ACC112 (cell line): ENCODE data around the gene PLCB4.

ENCODE experiments used
- H2AFZ ChIP-seq: fragments of 200-600 bp; sonication (generic); one replicate; pipeline ENCODE4 v1.6.0; 2017; ENCODE audit warnings: antibody characterized with exemption, low read length; ENCODE audit not compliant: unreplicated experiment
- H3K27ac ChIP-seq: fragments of 200-600 bp; sonication (generic); 2 replicates; pipeline ENCODE4 v1.5.1; 2014; ENCODE audit warnings: low read depth, mild to moderate bottlenecking, antibody characterized with exemption, low read length, moderate library complexity
- H3K27me3 ChIP-seq: fragments of 200-600 bp; sonication (generic); 2 replicates; pipeline ENCODE4 v1.6.1; 2014; ENCODE audit warnings: mild to moderate bottlenecking, antibody characterized with exemption, low read length, moderate library complexity, mixed read lengths; ENCODE audit not compliant: insufficient read depth
- H3K36me3 ChIP-seq: fragments of 200-600 bp; sonication (generic); 2 replicates; pipeline ENCODE4 v1.6.1; 2016; ENCODE audit warnings: mild to moderate bottlenecking, antibody characterized with exemption, low read length, moderate library complexity, mixed read lengths; ENCODE audit not compliant: insufficient read depth
- H3K4me1 ChIP-seq: fragments of 200-600 bp; sonication (generic); one replicate; pipeline ENCODE4 v1.6.1; 2016; ENCODE audit warnings: low read length, mixed read lengths; ENCODE audit not compliant: insufficient read depth, unreplicated experiment, control insufficient read depth
- H3K4me3 ChIP-seq: fragments of 200-600 bp; sonication (generic); 2 replicates; pipeline ENCODE4 v1.5.1; 2014; ENCODE audit warnings: mild to moderate bottlenecking, low read depth, low read length
- H3K79me2 ChIP-seq: fragments of 200-600 bp; sonication (generic); one replicate; pipeline ENCODE4 v1.6.0; 2016; ENCODE audit warnings: low read length; ENCODE audit not compliant: control insufficient read depth, unreplicated experiment, insufficient read depth

The PLCB4 gene

GRCh38 chr20:9306521-9306920 lies 237.6 kb downstream of the PLCB4 start:
- Histone ChIP-seq H3K4me1 (peaks cover 21% of the 10 kb centered on the region), H3K79me2 (no peaks in the 10 kb centered on the region), H3K27ac (peak overlapping the region; percentile 3; the same call in 1 of the 2 replicates), H2AFZ (no peak overlapping the region), H3K27me3 (no peaks in the 10 kb centered on the region), H3K4me3 (no peak overlapping the region), H3K36me3 (no peaks in the 10 kb centered on the region)

GRCh38 chr20:9308056-9308455 lies 239.2 kb downstream of the PLCB4 start:
- Histone ChIP-seq H3K36me3 (no peaks in the 10 kb centered on the region), H2AFZ (no peak overlapping the region), H3K4me3 (no peak overlapping the region), H3K27me3 (no peaks in the 10 kb centered on the region), H3K27ac (no peak overlapping the region), H3K79me2 (no peaks in the 10 kb centered on the region), H3K4me1 (peaks cover 27% of the 10 kb centered on the region)

GRCh38 chr20:9311132-9311531 lies 242.2 kb downstream of the PLCB4 start:
- no peaks in the 10 kb centered on the region for H3K27me3 ChIP-seq
- H3K4me1 ChIP-seq = peaks cover 27% of the 10 kb centered on the region
- H3K27ac ChIP-seq = peak overlapping the region; percentile 27; the same call in 1 of the 2 replicates
- H3K36me3 ChIP-seq = no peaks in the 10 kb centered on the region
- H3K4me3 ChIP-seq = no peak overlapping the region
- no peaks in the 10 kb centered on the region for H3K79me2 ChIP-seq
- no peak overlapping the region for H2AFZ ChIP-seq

GRCh38 chr20:9319687-9320384 lies 250.9 kb downstream of the PLCB4 start:
- Histone ChIP-seq H3K27ac (no peak overlapping the region), H2AFZ (no peak overlapping the region), H3K4me1 (no peaks in the 10 kb centered on the region), H3K79me2 (no peaks in the 10 kb centered on the region), H3K27me3 (no peaks in the 10 kb centered on the region), H3K36me3 (no peaks in the 10 kb centered on the region), H3K4me3 (no peak overlapping the region)

GRCh38 chr20:9321007-9321406 lies 252.1 kb downstream of the PLCB4 start:
- Histone ChIP-seq H3K4me1 (no peaks in the 10 kb centered on the region), H3K36me3 (no peaks in the 10 kb centered on the region)

GRCh38 chr20:9322661-9323060 lies 253.8 kb downstream of the PLCB4 start:
- Histone ChIP-seq H3K27me3 (no peaks in the 10 kb centered on the region), H2AFZ (no peak overlapping the region), H3K79me2 (no peaks in the 10 kb centered on the region), H3K36me3 (no peaks in the 10 kb centered on the region), H3K27ac (no peak overlapping the region), H3K4me3 (no peak overlapping the region), H3K4me1 (no peaks in the 10 kb centered on the region)

More at GRCh38 chr20:9321007-9321406, 252.1 kb downstream of the PLCB4 start:
- H3K4me3 ChIP-seq = no peak overlapping the region
- no peak overlapping the region for H2AFZ ChIP-seq
- no peaks in the 10 kb centered on the region for H3K27me3 ChIP-seq
- no peaks in the 10 kb centered on the region for H3K79me2 ChIP-seq
- no peak overlapping the region for H3K27ac ChIP-seq

GRCh38 chr20:9323622-9324021 lies 254.7 kb downstream of the PLCB4 start:
- no peaks in the 10 kb centered on the region for H3K79me2 ChIP-seq
- H3K27ac ChIP-seq = no peak overlapping the region
- no peaks in the 10 kb centered on the region for H3K27me3 ChIP-seq
- no peak overlapping the region for H2AFZ ChIP-seq
- H3K4me3 ChIP-seq = no peak overlapping the region
- H3K4me1 ChIP-seq = no peaks in the 10 kb centered on the region
- H3K36me3 ChIP-seq = no peaks in the 10 kb centered on the region

- no peak overlapping the region for H3K27ac ChIP-seq
- H3K4me1 ChIP-seq = no peaks in the 10 kb centered on the region
- H3K27me3 ChIP-seq = no peaks in the 10 kb centered on the region
- no peaks in the 10 kb centered on the region for H3K36me3 ChIP-seq
- no peaks in the 10 kb centered on the region for H3K79me2 ChIP-seq
- H3K4me3 ChIP-seq = no peak overlapping the region
- H2AFZ ChIP-seq = no peak overlapping the region
Observed at GRCh38 chr20:9329355-9330101, 260.6 kb downstream of the PLCB4 start.

- Histone ChIP-seq H3K4me1 (no peaks in the 10 kb centered on the region), H3K36me3 (no peaks in the 10 kb centered on the region), H3K27me3 (no peaks in the 10 kb centered on the region)
Observed at GRCh38 chr20:9330151-9330550, 261.3 kb downstream of the PLCB4 start.

GRCh38 chr20:9331707-9332435 lies 263.0 kb downstream of the PLCB4 start:
- Histone ChIP-seq H2AFZ (no peak overlapping the region), H3K27me3 (no peaks in the 10 kb centered on the region), H3K36me3 (no peaks in the 10 kb centered on the region), H3K4me3 (no peak overlapping the region), H3K4me1 (no peaks in the 10 kb centered on the region), H3K79me2 (no peaks in the 10 kb centered on the region), H3K27ac (no peak overlapping the region)

More at GRCh38 chr20:9330151-9330550, 261.3 kb downstream of the PLCB4 start:
- no peak overlapping the region for H2AFZ ChIP-seq
- H3K27ac ChIP-seq = no peak overlapping the region
- H3K79me2 ChIP-seq = no peaks in the 10 kb centered on the region
- no peak overlapping the region for H3K4me3 ChIP-seq
